BLaER1 (cell line): Measurements from ENCODE around the gene HSD17B8.

ENCODE experiments used
- H3K27ac ChIP-seq: shearing (Covaris generic); formaldehyde crosslinking; 2 replicates; pipeline ENCODE4 v1.8.1; 2022
- H3K27me3 ChIP-seq: shearing (Covaris generic); formaldehyde crosslinking; 2 replicates; pipeline ENCODE4 v1.8.1; 2022
- H3K36me3 ChIP-seq: shearing (Covaris generic); formaldehyde crosslinking; 2 replicates; pipeline ENCODE4 v1.8.1; 2022
- H3K4me1 ChIP-seq: shearing (Covaris generic); formaldehyde crosslinking; 2 replicates; pipeline ENCODE4 v1.8.1; 2022
- H3K4me2 ChIP-seq: shearing (Covaris generic); formaldehyde crosslinking; 2 replicates; pipeline ENCODE4 v1.8.1; 2022
- H3K4me3 ChIP-seq: shearing (Covaris generic); formaldehyde crosslinking; 2 replicates; pipeline ENCODE4 v1.8.1; 2022
- H3K9ac ChIP-seq: shearing (Covaris generic); formaldehyde crosslinking; 2 replicates; pipeline ENCODE4 v1.8.1; 2022
- H3K9me3 ChIP-seq: shearing (Covaris generic); formaldehyde crosslinking; 2 replicates; pipeline ENCODE4 v1.8.1; 2022
- H4K20me1 ChIP-seq: shearing (Covaris generic); formaldehyde crosslinking; 2 replicates; pipeline ENCODE4 v1.8.1; 2022
- Cebpa-rat ChIP-seq: shearing (Covaris generic); IDR thresholded peaks from 2 replicates; pipeline ENCODE4 v1.8.1; 2022

HSD17B8 gene

DNA sequence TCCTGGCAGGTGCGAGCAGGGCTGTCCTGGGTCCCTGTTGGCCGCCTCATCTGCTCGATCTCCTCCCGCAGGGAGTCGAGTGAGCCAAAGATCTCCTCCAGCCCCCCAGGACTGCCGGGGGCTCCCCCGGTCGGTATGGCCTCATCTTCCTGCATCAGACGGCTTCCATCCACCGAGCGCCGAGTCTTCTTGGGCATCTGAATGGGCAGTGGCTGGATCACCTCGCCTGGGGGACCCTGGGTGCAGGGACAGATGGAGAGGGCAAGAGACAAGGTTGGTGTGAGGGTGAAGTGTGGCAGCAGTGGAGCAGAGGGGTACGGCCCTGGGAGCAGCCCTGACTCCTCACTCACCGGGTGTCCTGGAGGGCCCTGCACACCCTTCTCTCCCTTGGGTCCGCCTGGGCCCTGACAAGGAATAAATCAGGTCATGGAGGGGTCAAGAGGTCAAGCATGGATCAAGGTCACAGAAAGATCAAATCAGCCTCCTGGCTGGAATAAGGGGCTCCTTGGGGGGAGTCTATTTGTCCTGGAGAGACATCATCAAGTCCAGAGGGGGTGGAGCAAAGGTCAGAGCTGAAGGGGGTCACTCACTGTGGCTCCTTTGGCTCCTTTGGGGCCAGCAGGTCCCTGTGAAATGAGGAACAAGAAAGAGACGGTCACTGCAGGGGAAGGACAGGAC lies 38.7 kb upstream of the HSD17B8 start:
- Histone ChIP-seq H3K4me3 (no peak overlapping the region), H3K36me3 (no peaks in the 10 kb centered on the region), H4K20me1 (no peaks in the 10 kb centered on the region), H3K9me3 (no peaks in the 10 kb centered on the region), H3K27me3 (no peaks in the 10 kb centered on the region), H3K4me2 (no peak overlapping the region), H3K9ac (no peak overlapping the region), H3K4me1 (peaks cover 46% of the 10 kb centered on the region), H3K27ac (no peak overlapping the region)
- no peak for TF ChIP-seq Cebpa-rat

DNA sequence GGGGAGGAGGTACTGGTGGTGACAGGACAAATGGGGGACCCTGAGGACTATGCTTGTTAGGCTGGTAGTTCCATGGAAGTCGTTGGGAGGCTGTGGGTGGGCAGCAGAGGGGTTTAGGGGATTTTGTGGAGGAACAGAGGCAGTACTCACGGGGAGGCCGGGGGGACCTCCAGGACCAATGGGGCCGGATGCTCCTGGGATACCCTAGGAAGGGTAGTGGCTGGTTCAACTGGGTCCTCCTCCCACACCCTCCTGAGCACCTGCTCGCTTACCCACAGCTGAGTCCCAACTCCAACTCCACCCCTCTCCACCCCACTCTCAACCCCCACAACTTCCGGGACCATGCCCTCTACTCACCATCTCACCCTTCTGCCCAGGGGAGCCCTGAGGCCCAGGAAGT lies 38.1 kb upstream of the HSD17B8 start:
- no peak for TF ChIP-seq Cebpa-rat
- Histone ChIP-seq H3K27ac (no peak overlapping the region), H3K4me3 (no peak overlapping the region), H3K36me3 (no peaks in the 10 kb centered on the region), H3K4me2 (no peak overlapping the region), H3K27me3 (no peaks in the 10 kb centered on the region), H3K9me3 (no peaks in the 10 kb centered on the region), H3K9ac (no peak overlapping the region), H3K4me1 (peaks cover 46% of the 10 kb centered on the region), H4K20me1 (no peaks in the 10 kb centered on the region)

DNA sequence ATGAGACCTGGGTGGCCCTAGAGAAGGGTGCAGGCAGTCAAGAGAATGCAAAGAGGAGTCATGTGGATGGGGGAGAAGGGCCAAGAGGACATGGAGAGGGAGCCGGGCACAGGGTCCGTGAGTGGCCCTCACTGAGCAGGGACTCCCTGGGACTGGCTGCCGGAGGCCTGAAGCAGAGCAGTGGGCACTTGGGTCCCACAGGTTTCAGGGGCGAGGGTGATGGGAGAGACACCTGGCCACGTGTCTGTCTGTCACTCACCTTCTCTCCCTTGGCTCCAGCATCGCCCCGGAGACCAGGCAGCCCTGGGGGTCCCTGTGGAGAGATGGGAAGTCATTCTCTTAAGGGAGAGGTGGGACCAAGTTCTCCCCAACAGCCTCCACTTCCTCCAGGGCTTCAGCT lies 37.6 kb upstream of the HSD17B8 start:
- Histone ChIP-seq H4K20me1 (no peaks in the 10 kb centered on the region), H3K27ac (no peak overlapping the region), H3K4me3 (no peak overlapping the region), H3K9ac (no peak overlapping the region), H3K27me3 (no peaks in the 10 kb centered on the region), H3K9me3 (no peaks in the 10 kb centered on the region), H3K36me3 (no peaks in the 10 kb centered on the region), H3K4me1 (peaks cover 47% of the 10 kb centered on the region), H3K4me2 (no peak overlapping the region)
- TF ChIP-seq Cebpa-rat, result no peak

DNA sequence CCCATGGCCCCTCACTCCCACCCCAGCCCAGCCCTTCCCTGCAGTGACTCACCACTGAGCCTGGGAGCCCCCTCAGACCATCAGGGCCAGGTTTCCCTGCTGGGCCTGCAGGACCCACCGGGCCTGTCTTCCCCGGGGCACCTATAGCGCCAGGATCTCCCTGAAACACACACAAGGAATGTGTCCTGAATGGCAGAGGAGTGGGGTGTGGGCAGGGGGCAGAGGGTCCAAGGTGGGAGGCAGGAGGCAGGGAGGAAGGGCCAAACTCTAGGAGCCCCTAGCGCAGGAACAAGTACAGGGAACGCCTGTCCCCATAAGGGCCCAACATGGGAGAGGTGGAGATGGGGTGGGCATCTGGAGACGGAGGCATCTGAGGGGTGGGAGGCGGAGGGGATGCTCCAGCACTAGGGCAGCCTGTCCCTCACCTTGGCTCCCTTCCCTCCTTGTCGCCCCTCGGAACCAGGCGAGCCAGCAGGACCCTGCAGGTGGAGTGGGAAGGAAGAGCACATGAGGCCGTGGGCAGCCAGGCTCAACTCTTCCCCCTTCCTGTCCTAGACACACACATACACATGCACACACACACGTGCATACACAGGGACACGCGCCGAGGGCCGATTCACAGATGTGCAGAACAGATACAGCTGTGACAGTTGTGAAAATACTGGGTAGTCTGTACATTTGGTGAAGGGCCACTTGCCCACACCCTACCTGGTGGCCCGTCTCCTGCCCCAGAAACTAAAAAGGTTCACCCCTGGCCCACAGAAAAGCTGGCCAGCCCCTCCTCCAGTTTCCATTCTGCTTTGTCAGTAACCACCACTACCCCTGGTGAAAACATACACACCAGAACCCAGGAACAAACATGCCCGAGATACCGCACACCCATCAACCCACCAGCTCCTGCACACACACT lies 36.8 kb upstream of the HSD17B8 start:
- H3K4me1 ChIP-seq, result peaks cover 47% of the 10 kb centered on the region
- H3K4me3 ChIP-seq, result no peak overlapping the region
- no peaks in the 10 kb centered on the region for H4K20me1 ChIP-seq
- H3K36me3 ChIP-seq, result no peaks in the 10 kb centered on the region
- H3K27ac ChIP-seq, result no peak overlapping the region
- peak overlapping the region; percentile 26; the same call in 1 of the 2 replicates for H3K4me2 ChIP-seq
- H3K27me3 ChIP-seq, result no peaks in the 10 kb centered on the region
- H3K9ac ChIP-seq, result no peak overlapping the region
- no peak for TF ChIP-seq Cebpa-rat
- H3K9me3 ChIP-seq, result no peaks in the 10 kb centered on the region

- Histone ChIP-seq H4K20me1 (no peaks in the 10 kb centered on the region), H3K27me3 (no peaks in the 10 kb centered on the region), H3K9me3 (no peaks in the 10 kb centered on the region), H3K4me1 (peaks cover 52% of the 10 kb centered on the region), H3K9ac (no peak overlapping the region), H3K36me3 (no peaks in the 10 kb centered on the region), H3K27ac (no peak overlapping the region), H3K4me2 (peak overlapping the region; percentile 26; the same call in 1 of the 2 replicates), H3K4me3 (no peak overlapping the region)
- no peak for TF ChIP-seq Cebpa-rat
Observed at GRCh38 chr6:33168284-33168601, 36.2 kb upstream of the HSD17B8 start.

- Histone ChIP-seq H3K9me3 (no peaks in the 10 kb centered on the region), H4K20me1 (no peaks in the 10 kb centered on the region), H3K9ac (no peak overlapping the region), H3K27ac (no peak overlapping the region), H3K4me1 (peaks cover 56% of the 10 kb centered on the region), H3K4me3 (no peak overlapping the region), H3K36me3 (no peaks in the 10 kb centered on the region), H3K4me2 (no peak overlapping the region; the same call in 1 of the 2 replicates), H3K27me3 (no peaks in the 10 kb centered on the region)
- TF ChIP-seq Cebpa-rat, result no peak
Observed at GRCh38 chr6:33168639-33169038, 35.8 kb upstream of the HSD17B8 start.

GRCh38 chr6:33169291-33170175 lies 34.9 kb upstream of the HSD17B8 start:
- Histone ChIP-seq H3K9ac (no peak overlapping the region), H3K36me3 (no peaks in the 10 kb centered on the region), H3K9me3 (no peaks in the 10 kb centered on the region), H3K27ac (no peak overlapping the region), H3K4me2 (peak overlapping the region; percentile 80), H3K4me3 (no peak overlapping the region), H3K4me1 (peaks cover 65% of the 10 kb centered on the region), H4K20me1 (no peaks in the 10 kb centered on the region), H3K27me3 (no peaks in the 10 kb centered on the region)
- no peak for TF ChIP-seq Cebpa-rat

GRCh38 chr6:33170176-33171015 lies 34.1 kb upstream of the HSD17B8 start:
- Histone ChIP-seq H3K36me3 (no peaks in the 10 kb centered on the region), H3K27ac (peak overlapping the region; percentile 41; the same call in 1 of the 2 replicates), H3K9ac (no peak overlapping the region), H3K9me3 (no peaks in the 10 kb centered on the region), H3K4me1 (peaks cover 74% of the 10 kb centered on the region), H3K27me3 (no peaks in the 10 kb centered on the region), H4K20me1 (no peaks in the 10 kb centered on the region), H3K4me2 (peak overlapping the region; percentile 80), H3K4me3 (no peak overlapping the region)
- no peak for TF ChIP-seq Cebpa-rat
